Measurements from ENCODE around the gene AFAP1L2. TPM values are rescaled to one million over a fixed set of nuclear protein-coding genes. Genes with fewer than 3 reads are reported as not detected.

AFAP1L2 gene
- total RNA-seq, 3 donors from 2014 or later: 4.2 to 43.9 (median 20.0) TPM

DNA sequence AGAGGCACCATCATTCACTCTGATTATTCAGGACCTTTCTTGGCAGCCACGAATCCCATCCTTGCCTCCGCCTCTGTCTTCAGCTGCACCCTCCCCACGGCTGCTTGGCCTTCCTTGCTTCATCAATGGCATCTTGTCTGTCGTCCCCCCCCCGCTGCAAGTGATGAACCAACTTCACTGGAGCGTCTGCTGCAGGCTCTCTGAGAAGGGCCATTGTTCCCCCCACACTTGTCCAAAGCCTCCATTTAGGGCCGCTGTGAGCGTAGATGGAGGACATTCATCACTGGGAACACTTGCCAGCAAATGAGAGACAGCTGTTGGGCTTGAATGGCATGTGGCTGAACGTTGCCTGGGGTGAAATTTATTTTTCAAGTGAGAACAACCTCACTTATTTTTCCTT lies 20.1 kb downstream of the AFAP1L2 start:
- H3K9me3 ChIP-seq: no peaks in the 10 kb centered on the region
- TF ChIP-seq, protein P1, sequence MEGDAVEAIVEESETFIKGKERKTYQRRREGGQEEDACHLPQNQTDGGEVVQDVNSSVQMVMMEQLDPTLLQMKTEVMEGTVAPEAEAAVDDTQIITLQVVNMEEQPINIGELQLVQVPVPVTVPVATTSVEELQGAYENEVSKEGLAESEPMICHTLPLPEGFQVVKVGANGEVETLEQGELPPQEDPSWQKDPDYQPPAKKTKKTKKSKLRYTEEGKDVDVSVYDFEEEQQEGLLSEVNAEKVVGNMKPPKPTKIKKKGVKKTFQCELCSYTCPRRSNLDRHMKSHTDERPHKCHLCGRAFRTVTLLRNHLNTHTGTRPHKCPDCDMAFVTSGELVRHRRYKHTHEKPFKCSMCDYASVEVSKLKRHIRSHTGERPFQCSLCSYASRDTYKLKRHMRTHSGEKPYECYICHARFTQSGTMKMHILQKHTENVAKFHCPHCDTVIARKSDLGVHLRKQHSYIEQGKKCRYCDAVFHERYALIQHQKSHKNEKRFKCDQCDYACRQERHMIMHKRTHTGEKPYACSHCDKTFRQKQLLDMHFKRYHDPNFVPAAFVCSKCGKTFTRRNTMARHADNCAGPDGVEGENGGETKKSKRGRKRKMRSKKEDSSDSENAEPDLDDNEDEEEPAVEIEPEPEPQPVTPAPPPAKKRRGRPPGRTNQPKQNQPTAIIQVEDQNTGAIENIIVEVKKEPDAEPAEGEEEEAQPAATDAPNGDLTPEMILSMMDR (IDR thresholded peaks at IDR 0.05): no peak
- TF ChIP-seq POLR2A (IDR thresholded peaks at IDR 0.05): no peak
- TF ChIP-seq POLR2AphosphoS5 (IDR thresholded peaks at IDR 0.05): no peak
- H3K27ac ChIP-seq: peak overlapping the region in 1 of 2 donors; percentile 3
- H3K36me3 ChIP-seq: no peaks in the 10 kb centered on the region
- H3K4me1 ChIP-seq: no peaks in the 10 kb centered on the region
- intact Hi-C loops (cut with DNase I; ENCODE audit: low total_unique reads): no loop called here
- H3K27me3 ChIP-seq: no peaks in the 10 kb centered on the region
- no peak overlapping the region for H3K4me3 ChIP-seq
- no peak for DNase-seq (ENCODE audit: low spot score in 2 of 2)

DNA sequence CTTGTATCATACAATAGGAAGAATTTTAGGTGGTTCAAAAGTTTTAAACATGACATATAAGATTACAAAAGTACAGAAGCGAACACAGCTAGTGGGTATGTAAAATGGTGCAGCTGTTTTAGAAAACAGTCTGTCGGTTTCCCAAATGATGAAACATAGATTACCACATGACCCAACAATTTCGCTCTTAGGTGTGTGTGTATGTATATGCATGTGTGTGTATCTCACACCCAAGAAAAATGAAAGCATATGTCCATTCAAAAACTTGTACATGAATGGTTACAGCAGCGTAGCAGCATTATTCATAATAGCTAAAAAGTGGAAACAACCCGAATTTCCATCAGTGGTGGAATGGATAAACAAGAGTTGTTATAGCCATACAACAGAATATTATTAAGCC lies 23.5 kb downstream of the AFAP1L2 start:
- no peak overlapping the region for H3K4me3 ChIP-seq
- no peaks in the 10 kb centered on the region for H3K36me3 ChIP-seq
- TF ChIP-seq, protein P1 (IDR thresholded peaks at IDR 0.05): no peak
- TF ChIP-seq POLR2AphosphoS5 (IDR thresholded peaks at IDR 0.05): no peak
- TF ChIP-seq POLR2A (IDR thresholded peaks at IDR 0.05): no peak
- no peak for DNase-seq (ENCODE audit: low spot score in 2 of 2)
- H3K27ac ChIP-seq: no peak overlapping the region
- no peaks in the 10 kb centered on the region for H3K9me3 ChIP-seq
- H3K27me3 ChIP-seq: no peaks in the 10 kb centered on the region
- intact Hi-C loops (cut with DNase I; ENCODE audit: low total_unique reads): no loop called here
- H3K4me1 ChIP-seq: peaks cover 0 to 8% of the 10 kb centered on the region in 2 donors

GRCh38 chr10:114380060-114380459 lies 24.2 kb downstream of the AFAP1L2 start:
- TF ChIP-seq POLR2A (IDR thresholded peaks at IDR 0.05): no peak
- Histone ChIP-seq H3K36me3 (no peaks in the 10 kb centered on the region), H3K9me3 (no peaks in the 10 kb centered on the region), H3K4me1 (peaks cover 0 to 11% of the 10 kb centered on the region in 2 donors), H3K27ac (peak overlapping the region; percentile 38 to 62), H3K27me3 (no peaks in the 10 kb centered on the region), H3K4me3 (no peak overlapping the region)
- intact Hi-C loops (cut with DNase I; ENCODE audit: low total_unique reads): no loop called here
- DNase-seq (ENCODE audit: low spot score in 2 of 2): no peak

- Histone ChIP-seq H3K4me3 (no peak overlapping the region), H3K27ac (peak overlapping the region; percentile 38 to 62), H3K4me1 (peaks cover 0 to 16% of the 10 kb centered on the region in 2 donors), H3K27me3 (no peaks in the 10 kb centered on the region), H3K9me3 (no peaks in the 10 kb centered on the region), H3K36me3 (no peaks in the 10 kb centered on the region)
- intact Hi-C loops (cut with DNase I; ENCODE audit: low total_unique reads): no loop called here
- TF ChIP-seq, protein P1 (IDR thresholded peaks at IDR 0.05): no peak
- TF ChIP-seq POLR2AphosphoS5 (IDR thresholded peaks at IDR 0.05) (no peak), POLR2A (IDR thresholded peaks at IDR 0.05) (no peak)
- no peak for DNase-seq (ENCODE audit: low spot score in 2 of 2)
Measured at GRCh38 chr10:114379631-114380041, 24.7 kb downstream of the AFAP1L2 start.

GRCh38 chr10:114376523-114376922 lies 27.8 kb downstream of the AFAP1L2 start:
- intact Hi-C loops (cut with DNase I; ENCODE audit: low total_unique reads): no loop called here
- H3K4me3 ChIP-seq: no peak overlapping the region
- H3K27me3 ChIP-seq: no peaks in the 10 kb centered on the region
- H3K9me3 ChIP-seq: no peaks in the 10 kb centered on the region
- DNase-seq (ENCODE audit: low spot score in 2 of 2): no peak
- peak overlapping the region in 1 of 2 donors; percentile 45 for H3K27ac ChIP-seq
- no peaks in the 10 kb centered on the region for H3K36me3 ChIP-seq
- TF ChIP-seq POLR2A (IDR thresholded peaks at IDR 0.05) (no peak), POLR2AphosphoS5 (IDR thresholded peaks at IDR 0.05) (no peak)
- TF ChIP-seq, protein P1 (IDR thresholded peaks at IDR 0.05): no peak
- peaks cover 0 to 22% of the 10 kb centered on the region in 2 donors for H3K4me1 ChIP-seq

- intact Hi-C loops (cut with DNase I; ENCODE audit: low total_unique reads): no loop called here
- H3K36me3 ChIP-seq: no peaks in the 10 kb centered on the region
- no peaks in the 10 kb centered on the region for H3K9me3 ChIP-seq
- H3K4me3 ChIP-seq: no peak overlapping the region
- peaks cover 0 to 22% of the 10 kb centered on the region in 2 donors for H3K4me1 ChIP-seq
- no peak for TF ChIP-seq POLR2AphosphoS5 (IDR thresholded peaks at IDR 0.05)
- TF ChIP-seq, protein P1 (IDR thresholded peaks at IDR 0.05): no peak
- TF ChIP-seq POLR2A (IDR thresholded peaks at IDR 0.05): no peak
- no peaks in the 10 kb centered on the region for H3K27me3 ChIP-seq
- DNase-seq (ENCODE audit: low spot score in 2 of 2): no peak
- H3K27ac ChIP-seq: peak overlapping the region; percentile 70 to 82
Measured at GRCh38 chr10:114375047-114375446, 29.3 kb downstream of the AFAP1L2 start.
